SU-DHL-6 (cell line): ENCODE data around the gene MRPS27.

Source experiments
- EZH2phosphoT487 ChIP-seq: fragments of 200-600 bp; sonication (generic), shearing (Covaris generic); conservative IDR thresholded peaks from 2 replicates; pipeline ENCODE4 v1.6.1; 2018; ENCODE audit warnings: mild to moderate bottlenecking, antibody characterized with exemption, low read length, moderate library complexity, mixed read lengths
- TF ChIP-seq, protein P1 (sequence below): fragments of 200-600 bp; sonication (generic); IDR thresholded peaks from one replicate; pipeline ENCODE4 v1.5.1; 2017; ENCODE audit warnings: antibody characterized with exemption, mild to moderate bottlenecking, low read length, moderate library complexity; ENCODE audit not compliant: insufficient read depth, poor library complexity, severe bottlenecking

DNA sequence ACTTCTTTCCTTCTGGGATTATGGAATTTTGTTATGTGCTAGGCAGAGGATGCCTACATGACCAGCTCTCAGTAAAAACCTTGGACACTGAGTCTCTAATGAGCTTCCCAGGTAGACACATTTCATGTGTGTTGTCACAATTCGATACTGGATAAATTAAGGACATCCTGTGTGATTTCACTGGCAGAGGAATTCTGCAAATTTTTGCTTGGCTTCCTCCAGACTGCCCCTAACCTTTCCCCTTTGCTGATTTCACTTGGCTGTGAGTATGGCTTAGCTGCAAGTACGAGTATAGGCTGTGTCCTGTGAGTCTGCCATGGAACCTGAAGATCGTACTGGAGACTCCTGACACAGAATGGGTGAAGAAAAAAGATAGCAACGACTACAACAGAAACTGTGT lies 47.6 kb downstream of the MRPS27 start:
- TF ChIP-seq, protein P1, sequence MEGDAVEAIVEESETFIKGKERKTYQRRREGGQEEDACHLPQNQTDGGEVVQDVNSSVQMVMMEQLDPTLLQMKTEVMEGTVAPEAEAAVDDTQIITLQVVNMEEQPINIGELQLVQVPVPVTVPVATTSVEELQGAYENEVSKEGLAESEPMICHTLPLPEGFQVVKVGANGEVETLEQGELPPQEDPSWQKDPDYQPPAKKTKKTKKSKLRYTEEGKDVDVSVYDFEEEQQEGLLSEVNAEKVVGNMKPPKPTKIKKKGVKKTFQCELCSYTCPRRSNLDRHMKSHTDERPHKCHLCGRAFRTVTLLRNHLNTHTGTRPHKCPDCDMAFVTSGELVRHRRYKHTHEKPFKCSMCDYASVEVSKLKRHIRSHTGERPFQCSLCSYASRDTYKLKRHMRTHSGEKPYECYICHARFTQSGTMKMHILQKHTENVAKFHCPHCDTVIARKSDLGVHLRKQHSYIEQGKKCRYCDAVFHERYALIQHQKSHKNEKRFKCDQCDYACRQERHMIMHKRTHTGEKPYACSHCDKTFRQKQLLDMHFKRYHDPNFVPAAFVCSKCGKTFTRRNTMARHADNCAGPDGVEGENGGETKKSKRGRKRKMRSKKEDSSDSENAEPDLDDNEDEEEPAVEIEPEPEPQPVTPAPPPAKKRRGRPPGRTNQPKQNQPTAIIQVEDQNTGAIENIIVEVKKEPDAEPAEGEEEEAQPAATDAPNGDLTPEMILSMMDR, result no peak
- no peak for TF ChIP-seq EZH2phosphoT487
